Stimulated activated naive CD8-positive, alpha-beta T cell treated with anti-CD3 and anti-CD28 coated beads, Interleukin-15, amount 100 ng/mL, for 72 hours (primary cell): ENCODE measurements around the gene MSX2.

Experiments
- ATAC-seq: fragments of 150-1000 bp; cut with Tn5 transposase; 2 replicates; pipeline ENCODE4 v1.10.0; 2021; ENCODE audit warnings: mild to moderate bottlenecking, moderate library complexity
- DNase-seq, 2 donors: peaks; one replicate each; pipeline ENCODE4 v3.0.0; 2021 to 2022
- H3K27ac Mint-ChIP-seq, 2 donors: one replicate each; pipeline ENCODE4 v1.8.0; 2022; ENCODE audit warnings: mild to moderate bottlenecking in 2 of 2, mixed read lengths in 2 of 2, moderate library complexity in 2 of 2
- H3K27me3 Mint-ChIP-seq: one replicate; pipeline ENCODE4 v1.8.0; 2022; ENCODE audit warnings: mixed read lengths
- H3K4me1 Mint-ChIP-seq: one replicate; pipeline ENCODE4 v1.8.0; 2022; ENCODE audit warnings: mild to moderate bottlenecking, mixed read lengths
- H3K4me3 Mint-ChIP-seq, 2 donors: one replicate each; pipeline ENCODE4 v1.8.0; 2022; ENCODE audit warnings: mild to moderate bottlenecking in 2 of 2, mixed read lengths in 2 of 2, moderate library complexity in 1 of 2
- H3K9me3 Mint-ChIP-seq, 2 donors: one replicate each; pipeline ENCODE4 v1.8.0; 2022; ENCODE audit warnings: mixed read lengths in 2 of 2

The MSX2 gene

DNA sequence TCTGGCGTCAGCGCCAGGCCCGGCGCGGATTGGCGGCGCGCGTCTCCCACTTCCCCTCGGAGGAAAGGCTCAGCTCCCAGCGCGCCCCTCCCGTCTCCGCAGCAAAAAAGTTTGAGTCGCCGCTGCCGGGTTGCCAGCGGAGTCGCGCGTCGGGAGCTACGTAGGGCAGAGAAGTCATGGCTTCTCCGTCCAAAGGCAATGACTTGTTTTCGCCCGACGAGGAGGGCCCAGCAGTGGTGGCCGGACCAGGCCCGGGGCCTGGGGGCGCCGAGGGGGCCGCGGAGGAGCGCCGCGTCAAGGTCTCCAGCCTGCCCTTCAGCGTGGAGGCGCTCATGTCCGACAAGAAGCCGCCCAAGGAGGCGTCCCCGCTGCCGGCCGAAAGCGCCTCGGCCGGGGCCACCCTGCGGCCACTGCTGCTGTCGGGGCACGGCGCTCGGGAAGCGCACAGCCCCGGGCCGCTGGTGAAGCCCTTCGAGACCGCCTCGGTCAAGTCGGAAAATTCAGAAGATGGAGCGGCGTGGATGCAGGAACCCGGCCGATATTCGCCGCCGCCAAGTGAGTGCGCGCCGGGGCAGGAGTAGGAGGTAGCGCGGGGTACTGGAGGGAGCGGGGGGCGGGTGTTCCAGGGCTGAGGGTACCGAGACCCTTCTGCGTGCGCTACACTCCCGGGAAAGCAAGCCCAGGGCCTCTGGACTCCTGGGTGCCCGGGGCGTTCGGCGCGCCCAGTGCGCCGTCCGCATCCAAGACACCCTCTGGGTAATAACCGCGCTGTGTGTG lies at the start of gene MSX2:
MSX2 (plus strand) TSS at position 99 of the 777 bp plus-strand sequence; CDS start at position 177, 78 bp downstream.
- Mint-ChIP-seq H3K9me3 (no peaks in the 10 kb centered on the region), H3K27ac (peak within 1 kb of the TSS in 1 of 2 donors; percentile 54), H3K4me1 (peaks cover 31% of the 10 kb centered on the region), H3K4me3 (peak within 1 kb of the TSS; percentile 79 to 82), H3K27me3 (peaks cover 100% of the 10 kb centered on the region)
- peak; percentile 83 for ATAC-seq
- DNase-seq = peak in 1 of 2 donors; percentile 49

DNA sequence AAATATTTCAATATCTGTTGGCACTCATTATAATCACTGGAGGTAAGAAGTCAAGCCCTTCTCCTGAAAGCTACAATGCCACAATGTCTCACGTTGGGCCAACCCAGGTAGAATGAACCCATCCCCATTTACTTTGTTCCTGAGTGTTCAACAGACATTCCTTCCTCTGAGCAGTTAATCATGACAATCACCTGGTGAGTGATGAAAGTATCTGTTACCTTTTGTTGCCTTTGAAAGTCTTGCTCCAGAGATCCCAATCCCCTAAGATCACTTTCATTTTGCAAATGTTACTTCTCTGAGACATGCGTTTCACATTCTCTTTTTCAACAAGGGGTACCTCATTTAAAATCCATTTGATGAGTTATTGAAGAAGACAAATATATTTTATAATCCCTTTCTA lies 49.3 kb upstream of the MSX2 start:
- Mint-ChIP-seq H3K4me3 (no peak overlapping the region), H3K4me1 (no peaks in the 10 kb centered on the region), H3K9me3 (no peaks in the 10 kb centered on the region), H3K27me3 (no peaks in the 10 kb centered on the region), H3K27ac (no peak overlapping the region)
- DNase-seq (no peak), ATAC-seq (no peak)

GRCh38 chr5:174675916-174676315 lies 48.5 kb upstream of the MSX2 start:
- Mint-ChIP-seq H3K9me3 (no peaks in the 10 kb centered on the region), H3K27ac (no peak overlapping the region)
- no peak for ATAC-seq

GRCh38 chr5:174678107-174678506 lies 46.3 kb upstream of the MSX2 start:
- no peak for ATAC-seq
- Mint-ChIP-seq H3K4me3 (no peak overlapping the region), H3K4me1 (no peaks in the 10 kb centered on the region), H3K9me3 (no peaks in the 10 kb centered on the region), H3K27ac (no peak overlapping the region), H3K27me3 (no peaks in the 10 kb centered on the region)
- DNase-seq = no peak

More at GRCh38 chr5:174675916-174676315, 48.5 kb upstream of the MSX2 start:
- Mint-ChIP-seq H3K4me1 (no peaks in the 10 kb centered on the region), H3K4me3 (no peak overlapping the region), H3K27me3 (no peaks in the 10 kb centered on the region)
- DNase-seq = no peak

DNA sequence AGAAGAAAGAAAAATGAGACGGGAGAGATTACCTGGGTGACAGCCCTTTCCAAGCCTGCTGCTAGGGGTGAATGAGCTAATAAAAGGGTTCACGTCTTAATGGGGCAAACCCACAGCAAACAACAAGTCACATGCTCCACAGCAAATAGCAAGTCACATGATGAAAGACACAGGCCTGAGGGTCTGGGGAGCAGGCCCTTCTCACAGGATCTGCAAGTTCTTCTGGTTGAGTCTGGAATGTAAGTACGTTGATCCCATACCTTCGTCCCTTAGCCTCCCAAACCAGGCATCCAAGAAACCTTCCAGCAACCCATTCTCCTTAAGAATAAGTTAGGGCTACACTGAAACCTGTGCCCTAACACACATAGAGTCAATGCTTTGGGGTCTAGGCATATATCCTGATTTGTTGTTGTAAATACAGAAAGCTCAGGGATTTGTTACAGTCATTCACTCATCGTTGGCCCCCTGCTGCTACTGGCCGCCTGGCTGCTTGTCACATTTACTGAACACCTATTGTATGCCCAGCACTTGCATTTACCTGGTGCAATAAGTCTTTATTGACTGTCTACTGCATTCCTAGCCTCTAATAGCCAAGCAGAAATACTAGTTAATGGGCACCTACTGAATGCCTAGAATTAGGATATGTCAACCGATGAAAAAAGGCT lies 43.3 kb upstream of the MSX2 start:
- Mint-ChIP-seq H3K4me1 (no peaks in the 10 kb centered on the region), H3K27ac (no peak overlapping the region), H3K4me3 (no peak overlapping the region), H3K9me3 (no peaks in the 10 kb centered on the region), H3K27me3 (no peaks in the 10 kb centered on the region)
- ATAC-seq (no peak), DNase-seq (no peak)

DNA sequence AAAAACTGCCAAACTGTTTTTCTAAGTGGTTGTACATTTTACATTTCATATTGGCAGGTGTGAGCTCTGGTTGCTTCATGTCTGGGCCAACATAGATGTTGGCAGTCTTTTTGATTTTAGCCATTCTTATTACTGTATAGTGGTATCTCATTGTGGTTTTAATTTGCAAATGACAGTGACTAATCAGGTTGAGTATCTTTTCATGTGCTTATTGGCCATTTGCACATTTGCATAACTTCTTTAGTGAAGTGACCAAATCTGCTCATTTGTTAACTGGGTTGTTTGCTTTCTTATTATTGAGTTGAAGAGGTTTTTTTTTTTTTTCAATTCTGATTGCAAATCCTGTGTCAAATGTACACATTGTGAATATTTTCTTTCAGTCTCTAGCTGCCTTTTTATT lies 36.9 kb upstream of the MSX2 start:
- DNase-seq (no peak), ATAC-seq (no peak)
- no peak overlapping the region for H3K4me3 Mint-ChIP-seq
- H3K27ac Mint-ChIP-seq = no peak overlapping the region
- no peaks in the 10 kb centered on the region for H3K9me3 Mint-ChIP-seq
- H3K27me3 Mint-ChIP-seq = peaks cover 48% of the 10 kb centered on the region
- peaks cover 4% of the 10 kb centered on the region for H3K4me1 Mint-ChIP-seq

- H3K4me1 Mint-ChIP-seq = peaks cover 11% of the 10 kb centered on the region
- no peak overlapping the region for H3K4me3 Mint-ChIP-seq
- DNase-seq (no peak), ATAC-seq (no peak)
- no peak overlapping the region for H3K27ac Mint-ChIP-seq
- peaks cover 60% of the 10 kb centered on the region for H3K27me3 Mint-ChIP-seq
- no peaks in the 10 kb centered on the region for H3K9me3 Mint-ChIP-seq
Measured at GRCh38 chr5:174688441-174689354, 35.7 kb upstream of the MSX2 start.

- no peak for ATAC-seq
- Mint-ChIP-seq H3K9me3 (no peaks in the 10 kb centered on the region), H3K4me3 (no peak overlapping the region), H3K27me3 (peaks cover 72% of the 10 kb centered on the region), H3K27ac (no peak overlapping the region), H3K4me1 (peaks cover 11% of the 10 kb centered on the region)
- no peak for DNase-seq
Measured at GRCh38 chr5:174690271-174690670, 34.1 kb upstream of the MSX2 start.

DNA sequence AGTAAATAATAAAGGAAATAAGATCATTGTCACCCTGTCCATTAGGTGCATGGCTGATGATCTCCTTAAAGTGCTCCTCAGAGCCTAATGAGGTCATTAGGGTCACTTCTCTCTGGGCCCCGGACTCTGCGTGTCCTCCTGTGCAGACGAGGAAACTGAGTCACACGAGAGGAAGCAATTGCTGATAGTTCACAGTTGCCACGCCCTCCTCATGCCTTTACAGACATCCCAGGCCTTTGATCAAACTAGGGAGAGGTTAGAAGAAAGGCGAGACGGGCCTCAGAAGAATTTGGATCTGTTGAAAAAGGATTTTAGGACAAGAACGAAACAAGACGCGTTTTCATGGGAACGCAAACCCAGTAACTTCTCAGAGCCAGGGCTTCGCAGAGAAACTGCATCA lies 32.0 kb upstream of the MSX2 start:
- DNase-seq (no peak), ATAC-seq (no peak)
- Mint-ChIP-seq H3K4me3 (peak overlapping the region in 1 of 2 donors; percentile 32), H3K9me3 (no peaks in the 10 kb centered on the region), H3K27me3 (peaks cover 87% of the 10 kb centered on the region), H3K4me1 (peaks cover 11% of the 10 kb centered on the region), H3K27ac (no peak overlapping the region)

DNA sequence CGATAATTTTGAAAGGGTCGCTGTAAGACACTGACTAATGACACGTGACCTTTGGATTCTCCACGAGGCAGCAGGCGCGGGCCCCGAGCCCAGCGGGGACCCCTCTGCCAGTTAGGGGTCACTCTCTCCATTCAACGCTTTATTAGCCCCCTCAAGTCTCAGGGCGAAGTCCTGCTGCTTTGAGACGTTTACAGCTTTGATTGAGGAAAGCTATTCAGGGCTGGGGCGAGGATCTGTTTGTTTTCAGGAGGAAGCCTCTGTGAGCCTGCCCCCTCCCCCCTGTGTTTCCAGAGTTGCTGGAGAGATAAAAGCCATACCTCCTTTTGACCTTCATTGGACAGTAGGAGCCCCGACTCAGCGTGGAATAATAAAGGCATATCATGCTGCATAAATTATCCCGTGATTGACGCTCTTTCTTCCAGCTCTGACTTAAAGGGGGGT lies 31.4 kb upstream of the MSX2 start:
- H3K4me1 Mint-ChIP-seq = peaks cover 11% of the 10 kb centered on the region
- ATAC-seq (no peak), DNase-seq (no peak)
- no peak overlapping the region for H3K27ac Mint-ChIP-seq
- peaks cover 81% of the 10 kb centered on the region for H3K27me3 Mint-ChIP-seq
- H3K9me3 Mint-ChIP-seq = no peaks in the 10 kb centered on the region
- peak overlapping the region in 1 of 2 donors; percentile 18 for H3K4me3 Mint-ChIP-seq

DNA sequence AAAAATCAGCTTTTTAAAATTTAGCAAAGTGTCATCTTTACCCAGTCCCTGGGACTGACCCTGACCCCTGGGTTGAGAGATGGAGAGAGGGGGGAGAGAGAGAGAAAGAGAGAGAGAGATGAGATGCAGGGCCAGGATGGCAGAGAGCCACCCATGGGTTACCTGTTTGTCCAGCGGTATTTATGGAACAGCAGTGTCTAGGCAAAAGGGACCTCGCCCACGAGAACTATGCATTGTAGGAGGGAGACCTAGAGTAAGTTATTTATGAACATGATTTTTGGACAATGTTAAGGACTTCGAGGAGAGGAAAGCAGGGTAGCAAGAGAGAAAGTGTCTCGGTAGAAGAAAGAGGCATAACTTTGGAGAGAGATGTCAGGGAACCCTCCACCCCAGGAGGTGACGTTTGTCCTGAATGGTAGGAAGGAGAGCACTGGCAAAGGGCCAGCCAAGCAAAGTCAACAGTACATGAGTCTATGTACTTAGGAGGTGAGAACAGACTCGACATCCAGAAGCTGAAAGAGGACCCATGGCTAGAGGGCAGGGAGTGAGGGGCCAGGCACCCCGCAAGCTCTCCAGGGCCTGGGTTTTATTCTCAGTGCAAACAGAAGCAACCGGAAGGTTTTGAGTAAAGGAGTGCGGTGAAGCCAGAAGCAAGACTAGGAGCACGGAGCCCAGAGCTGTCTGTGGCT lies 30.5 kb upstream of the MSX2 start:
- peaks cover 11% of the 10 kb centered on the region for H3K4me1 Mint-ChIP-seq
- H3K27me3 Mint-ChIP-seq = peaks cover 72% of the 10 kb centered on the region
- no peaks in the 10 kb centered on the region for H3K9me3 Mint-ChIP-seq
- ATAC-seq (no peak), DNase-seq (no peak)
- H3K4me3 Mint-ChIP-seq = no peak overlapping the region
- no peak overlapping the region for H3K27ac Mint-ChIP-seq

DNA sequence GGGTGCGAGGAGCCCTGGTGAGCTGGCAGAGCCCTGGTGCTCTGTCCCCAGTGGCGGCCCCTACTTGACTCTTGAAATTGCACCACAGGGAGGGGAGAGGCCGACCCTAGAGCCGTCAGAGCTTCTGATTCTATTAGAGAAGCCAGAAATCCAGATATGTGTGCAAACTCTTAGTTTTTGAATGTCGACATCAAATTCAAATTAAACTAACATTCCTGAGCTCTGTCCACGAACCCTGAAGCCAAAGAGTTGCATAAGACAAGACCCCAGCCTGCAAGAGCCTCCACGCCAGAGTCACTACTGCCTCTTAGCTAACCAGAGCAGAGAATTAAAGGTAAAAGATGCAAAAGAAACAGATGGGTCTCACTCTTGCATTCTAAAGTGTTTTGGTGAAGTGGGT lies 29.8 kb upstream of the MSX2 start:
- peaks cover 11% of the 10 kb centered on the region for H3K4me1 Mint-ChIP-seq
- ATAC-seq (no peak), DNase-seq (no peak)
- no peak overlapping the region for H3K27ac Mint-ChIP-seq
- H3K27me3 Mint-ChIP-seq = peaks cover 67% of the 10 kb centered on the region
- no peak overlapping the region for H3K4me3 Mint-ChIP-seq
- no peaks in the 10 kb centered on the region for H3K9me3 Mint-ChIP-seq

- no peaks in the 10 kb centered on the region for H3K9me3 Mint-ChIP-seq
- peaks cover 34% of the 10 kb centered on the region for H3K27me3 Mint-ChIP-seq
- peaks cover 1% of the 10 kb centered on the region for H3K4me1 Mint-ChIP-seq
- no peak overlapping the region for H3K4me3 Mint-ChIP-seq
- no peak for ATAC-seq
- DNase-seq = no peak
- no peak overlapping the region for H3K27ac Mint-ChIP-seq
Measured at GRCh38 chr5:174698156-174698555, 26.2 kb upstream of the MSX2 start.

DNA sequence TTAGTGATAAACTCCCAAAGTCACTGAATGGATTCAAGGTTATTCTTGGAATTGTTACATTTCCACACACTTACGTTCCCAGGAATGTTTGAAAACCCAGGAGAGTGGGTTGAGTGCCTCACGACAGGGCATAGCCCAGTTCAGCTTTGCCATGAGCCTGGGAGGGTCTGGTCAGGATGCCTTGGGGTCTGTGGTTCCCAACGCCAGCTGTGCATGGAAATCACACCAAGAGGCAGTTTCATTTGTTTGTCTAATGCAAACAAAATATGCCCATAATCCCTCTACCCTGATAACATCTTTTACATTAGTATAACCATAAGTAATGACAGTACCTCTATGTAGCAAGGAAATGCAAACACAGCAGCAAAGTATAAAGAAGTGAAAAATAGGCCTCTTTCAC lies 25.3 kb upstream of the MSX2 start:
- no peaks in the 10 kb centered on the region for H3K4me1 Mint-ChIP-seq
- no peaks in the 10 kb centered on the region for H3K9me3 Mint-ChIP-seq
- H3K4me3 Mint-ChIP-seq = no peak overlapping the region
- H3K27me3 Mint-ChIP-seq = peaks cover 24% of the 10 kb centered on the region
- DNase-seq (no peak), ATAC-seq (no peak)
- H3K27ac Mint-ChIP-seq = no peak overlapping the region

DNA sequence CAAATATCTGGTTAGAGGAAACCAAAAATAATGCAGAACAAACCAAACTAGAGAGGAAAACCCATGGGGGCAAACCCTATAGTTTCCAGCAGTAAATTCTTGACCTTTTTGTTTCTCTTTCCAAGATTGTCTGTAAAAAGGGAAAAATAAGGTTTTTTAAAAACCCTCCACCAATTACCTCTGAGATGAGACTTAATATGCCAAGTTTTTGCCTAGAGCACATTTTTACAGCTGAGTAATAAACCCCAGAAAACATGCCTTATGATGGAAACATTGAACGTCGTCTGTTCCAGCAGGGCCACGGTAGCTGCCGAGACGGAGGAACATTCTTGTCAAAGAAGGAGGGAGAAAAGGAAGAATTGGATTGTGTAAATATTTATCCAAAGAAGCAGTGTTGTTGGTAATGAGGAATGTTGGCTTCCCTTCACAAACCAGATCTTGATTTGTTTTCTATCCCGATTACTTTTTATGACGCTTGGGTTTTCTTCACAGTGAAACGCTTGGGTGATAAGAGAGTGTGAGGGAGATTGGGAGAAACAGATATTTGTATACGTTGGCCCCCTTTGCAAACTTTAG lies 17.3 kb upstream of the MSX2 start:
- peaks cover 12% of the 10 kb centered on the region for H3K27me3 Mint-ChIP-seq
- H3K27ac Mint-ChIP-seq = no peak overlapping the region
- no peak for ATAC-seq
- H3K4me3 Mint-ChIP-seq = no peak overlapping the region
- H3K9me3 Mint-ChIP-seq = no peaks in the 10 kb centered on the region
- DNase-seq = no peak
- H3K4me1 Mint-ChIP-seq = no peaks in the 10 kb centered on the region
